Measurements from ENCODE around the gene BCAS3.
"Not testable (repeated sequence)": the region's sequence is repeated elsewhere in the genome, so short reads cannot be mapped to it uniquely, and the experiment has no call there.

BCAS3 gene

DNA sequence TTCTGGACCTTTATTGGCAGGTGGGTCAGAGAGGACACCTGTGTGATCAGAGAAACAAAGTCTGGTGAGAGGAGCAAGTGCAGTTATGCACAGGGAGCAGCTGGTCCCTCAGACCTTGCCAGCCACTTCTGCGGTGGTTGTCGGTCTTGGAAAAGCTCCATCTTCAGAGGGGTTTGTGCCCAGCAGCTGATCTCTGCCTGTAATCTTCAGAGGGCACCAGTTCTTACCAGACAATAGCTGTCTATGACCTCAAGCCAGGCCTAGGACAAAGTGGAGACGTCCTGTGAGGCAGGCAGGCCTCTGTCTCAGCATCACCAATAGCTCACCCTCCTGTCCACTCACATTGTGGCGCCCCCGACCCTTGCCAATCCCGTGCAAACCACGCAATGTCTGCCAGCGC is 655.5 kb downstream of the BCAS3 start:
- DNase-seq = no peak

DNA sequence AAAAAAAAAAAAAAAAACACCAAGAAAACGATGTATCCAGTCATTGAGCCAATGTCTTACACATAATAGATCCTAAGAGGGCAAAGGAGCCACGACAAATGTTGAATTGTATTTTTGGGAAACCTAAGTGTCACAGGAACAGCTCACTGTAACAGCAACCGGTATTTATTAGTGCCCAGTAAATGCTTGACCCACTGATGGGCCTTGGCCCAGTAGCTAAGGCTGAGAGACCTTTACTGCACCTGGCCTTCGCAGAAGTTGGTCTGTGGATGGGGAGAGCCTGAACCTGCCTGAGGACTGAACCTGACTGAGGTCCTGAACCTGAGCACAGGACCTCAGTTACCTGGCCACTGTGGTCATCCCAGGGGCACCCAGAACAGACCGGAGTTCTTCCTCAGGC is 657.0 kb downstream of the BCAS3 start:
- DNase-seq = no peak

DNA sequence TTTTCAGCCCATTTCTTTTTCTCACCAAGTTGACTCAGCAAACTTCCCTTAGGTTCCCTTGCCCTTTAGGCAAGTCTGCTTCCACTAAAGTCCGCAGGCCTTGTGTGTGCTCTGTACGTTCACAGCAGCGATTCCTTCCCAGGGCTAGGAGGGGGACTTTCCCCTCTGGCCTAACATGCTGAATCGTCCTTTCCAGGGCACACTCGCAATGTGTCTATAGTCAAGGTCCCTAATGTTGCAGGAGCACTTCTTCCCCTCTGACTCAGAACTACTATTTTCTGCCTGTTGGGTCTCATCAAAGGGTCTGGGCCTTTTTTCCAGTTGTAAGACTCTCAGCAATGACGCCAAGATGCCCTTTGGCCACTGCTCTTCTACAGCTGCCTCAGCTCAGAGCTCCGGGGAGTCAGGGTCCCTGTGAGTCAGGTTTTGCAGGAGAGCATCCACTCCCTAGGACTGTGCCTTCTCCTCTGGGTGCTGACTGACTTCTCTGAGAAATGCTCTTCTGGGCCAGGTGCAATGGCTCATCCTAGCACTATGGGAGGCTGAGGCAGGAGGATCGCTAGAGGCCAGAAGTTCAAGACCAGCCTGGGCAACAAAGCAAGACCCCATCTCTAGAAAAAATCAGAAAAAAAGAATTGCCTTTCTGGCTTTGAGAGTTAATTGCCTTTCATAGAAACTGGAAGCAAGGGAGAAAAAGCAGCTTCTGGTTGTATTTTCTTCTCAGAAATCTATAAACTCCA is 657.6 kb downstream of the BCAS3 start:
- DNase-seq = no peak

GRCh38 chr17:61335845-61336655 is 658.4 kb downstream of the BCAS3 start:
- no peak for DNase-seq

GRCh38 chr17:61337290-61337689 is 659.6 kb downstream of the BCAS3 start:
- no peak for DNase-seq

DNA sequence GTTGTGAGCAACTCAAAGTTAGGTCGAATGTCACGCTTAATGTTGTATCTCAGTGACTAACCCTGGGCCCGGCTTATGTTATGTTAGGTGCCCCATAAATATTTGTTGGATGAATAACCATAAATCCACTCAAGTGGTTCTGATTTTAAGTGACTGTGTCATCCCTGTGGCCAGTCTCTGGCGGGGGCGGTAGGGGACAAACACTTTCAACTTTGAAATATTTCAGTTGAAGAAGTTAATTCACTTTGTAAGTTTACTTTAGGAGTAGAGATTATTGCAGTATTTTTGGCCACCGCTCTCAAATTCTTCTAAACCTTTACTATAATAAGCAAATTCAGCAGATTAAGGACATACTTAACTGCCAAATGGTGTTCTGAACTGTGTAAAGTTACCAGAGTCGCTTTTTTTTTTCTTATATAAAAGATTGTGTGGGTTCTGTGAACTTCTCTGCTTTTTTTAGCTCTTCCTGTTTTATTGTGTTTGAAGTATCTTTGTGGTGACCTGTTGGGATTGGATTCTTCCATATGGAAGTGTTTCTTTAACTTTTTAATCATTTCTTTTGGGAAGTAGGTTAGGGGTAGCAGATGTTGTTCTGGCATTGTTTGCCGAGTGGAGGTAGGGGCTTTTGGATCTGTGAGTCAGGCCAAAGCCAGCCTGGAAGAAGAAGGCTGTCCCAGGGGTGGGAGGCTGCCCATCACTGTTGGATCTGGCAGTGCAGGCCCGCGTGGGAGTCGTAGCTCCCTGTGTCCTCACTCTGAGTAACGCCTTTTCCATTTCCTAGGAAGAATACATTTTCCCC is 660.5 kb downstream of the BCAS3 start:
- DNase-seq = no peak

GRCh38 chr17:61338874-61339478 is 661.3 kb downstream of the BCAS3 start:
- no peak for DNase-seq

DNA sequence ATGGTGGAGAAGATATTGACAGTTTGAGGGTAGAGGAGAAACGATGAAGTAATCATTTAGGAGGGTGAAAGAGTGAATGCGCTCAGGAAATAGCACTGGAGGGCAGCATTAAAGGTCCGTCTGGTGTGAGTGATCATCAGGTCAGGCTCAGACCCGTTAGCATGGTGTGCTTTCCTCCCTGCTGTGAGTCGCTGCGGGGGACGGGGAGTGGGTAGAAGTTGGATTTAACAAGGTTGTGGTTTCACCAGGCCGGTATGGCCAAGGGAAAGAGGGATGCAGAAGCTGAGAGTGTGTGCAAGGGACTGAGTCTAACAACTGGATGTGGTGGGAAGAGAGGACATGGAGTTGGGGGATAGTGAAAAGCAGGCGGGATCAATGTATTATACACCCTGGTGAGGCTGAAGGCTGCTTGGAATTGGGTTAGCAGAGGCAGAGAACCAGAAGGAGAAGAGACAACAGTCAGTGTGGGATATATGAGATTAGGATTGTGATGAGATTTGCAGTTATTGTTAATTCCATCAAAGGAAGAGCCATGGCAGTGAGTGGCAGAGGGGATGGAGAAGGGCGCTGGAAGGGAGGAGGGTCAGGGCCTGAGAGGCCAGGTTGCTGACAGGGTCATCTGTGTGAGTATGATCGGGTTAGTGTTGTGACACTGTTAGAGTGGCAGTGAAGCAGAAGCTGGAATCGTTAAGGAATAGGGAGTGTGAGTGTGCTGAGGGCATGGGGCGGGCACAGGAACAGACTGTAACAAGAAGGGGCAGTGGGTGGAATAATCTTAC is 663.0 kb downstream of the BCAS3 start:
- no peak for DNase-seq

DNA sequence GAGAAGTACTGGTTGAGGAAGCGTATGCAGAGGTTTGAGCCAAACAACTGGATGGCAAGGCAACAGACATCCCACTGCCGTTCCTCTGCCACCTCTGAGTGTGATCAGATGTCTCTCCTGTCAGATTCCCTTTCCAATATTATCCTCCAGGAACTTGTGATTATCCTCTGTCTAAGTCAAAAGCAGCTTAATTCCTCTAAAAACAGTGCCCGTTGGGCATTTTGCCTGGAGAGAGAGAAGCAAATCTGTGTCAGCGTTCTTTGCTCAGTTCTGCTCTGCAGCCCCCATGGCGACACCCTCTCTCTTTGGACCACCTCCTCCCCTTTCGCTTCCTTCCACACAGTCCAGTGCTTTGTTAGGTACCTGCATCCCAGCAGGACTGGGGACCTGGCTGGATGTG is 665.9 kb downstream of the BCAS3 start:
- no peak for DNase-seq

GRCh38 chr17:61345061-61345460 is 667.4 kb downstream of the BCAS3 start:
- DNase-seq = no peak

- no peak for DNase-seq
These were observed 668.4 kb downstream of the BCAS3 start for GRCh38 chr17:61345825-61346666.

GRCh38 chr17:61349350-61349749 is 671.7 kb downstream of the BCAS3 start:
- DNase-seq = no peak

DNA sequence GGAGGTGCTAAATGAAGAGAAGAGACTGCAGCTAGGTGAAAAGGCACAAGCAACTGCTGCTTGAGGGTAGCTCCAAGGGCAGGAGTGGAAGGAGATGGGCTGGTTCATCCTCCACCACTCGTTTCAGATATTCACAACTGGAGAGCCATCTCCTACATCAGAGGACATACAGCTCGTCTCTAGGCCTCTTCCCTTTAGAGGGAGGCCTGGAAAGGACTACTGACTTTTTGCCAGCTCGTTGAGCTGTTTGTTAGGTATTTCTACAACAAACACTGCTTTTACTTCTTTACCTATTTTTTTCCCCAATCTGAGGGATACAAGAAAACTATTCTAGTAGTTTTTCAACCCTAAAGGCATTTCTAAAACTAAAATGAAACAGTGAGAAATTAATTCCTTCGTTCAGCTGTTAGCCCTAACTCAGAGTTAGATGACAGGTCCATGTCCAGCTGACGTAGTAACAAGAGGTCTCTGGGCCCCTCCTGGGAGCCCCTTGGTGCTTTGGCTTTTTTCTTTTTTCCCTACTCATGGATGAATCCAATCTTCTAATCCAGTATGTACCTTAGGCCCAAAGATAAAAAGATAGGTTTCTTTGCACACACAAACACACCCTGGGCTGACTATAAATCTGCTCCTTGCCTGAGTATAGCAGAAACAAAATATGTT is 674.2 kb downstream of the BCAS3 start:
- no peak for DNase-seq

GRCh38 chr17:61352408-61352770 is 674.7 kb downstream of the BCAS3 start:
- no peak for DNase-seq

DNA sequence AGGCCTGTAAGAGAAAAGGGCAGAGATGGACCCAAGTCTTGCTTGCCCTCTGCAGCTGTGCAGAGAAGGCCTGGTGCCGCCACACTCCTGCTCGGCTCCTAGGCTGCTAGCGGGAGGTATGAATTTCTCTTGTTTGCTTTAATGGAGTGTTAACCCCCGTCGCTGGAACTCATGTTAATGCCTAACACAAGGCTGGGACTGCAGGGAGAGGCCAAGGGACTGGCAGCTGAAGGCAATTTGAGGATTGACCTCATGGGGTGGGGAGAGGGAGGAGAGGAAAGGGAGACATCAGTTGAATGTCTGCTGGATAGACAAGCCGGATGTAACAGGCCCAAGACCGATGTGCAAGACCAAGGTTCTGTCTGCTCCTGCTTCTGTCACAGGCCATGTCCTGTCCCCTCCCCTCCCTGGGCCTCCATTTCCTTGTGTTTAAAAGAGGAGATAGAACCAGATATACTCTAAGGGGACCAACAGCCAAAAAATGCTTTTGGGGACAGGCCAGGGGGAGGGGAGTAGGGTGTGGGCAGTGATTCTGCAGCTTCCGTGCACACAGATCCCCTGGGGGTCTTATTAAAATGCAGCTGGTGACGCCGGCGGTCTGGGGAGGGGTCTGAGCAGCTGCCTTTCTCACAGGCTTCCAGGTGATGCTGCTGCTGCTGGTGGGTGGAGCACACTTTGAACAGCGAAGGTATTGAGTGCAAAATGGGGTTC is 675.3 kb downstream of the BCAS3 start:
- DNase-seq = no peak

- DNase-seq = no peak
These were observed 676.0 kb downstream of the BCAS3 start for GRCh38 chr17:61353615-61354014.

DNA sequence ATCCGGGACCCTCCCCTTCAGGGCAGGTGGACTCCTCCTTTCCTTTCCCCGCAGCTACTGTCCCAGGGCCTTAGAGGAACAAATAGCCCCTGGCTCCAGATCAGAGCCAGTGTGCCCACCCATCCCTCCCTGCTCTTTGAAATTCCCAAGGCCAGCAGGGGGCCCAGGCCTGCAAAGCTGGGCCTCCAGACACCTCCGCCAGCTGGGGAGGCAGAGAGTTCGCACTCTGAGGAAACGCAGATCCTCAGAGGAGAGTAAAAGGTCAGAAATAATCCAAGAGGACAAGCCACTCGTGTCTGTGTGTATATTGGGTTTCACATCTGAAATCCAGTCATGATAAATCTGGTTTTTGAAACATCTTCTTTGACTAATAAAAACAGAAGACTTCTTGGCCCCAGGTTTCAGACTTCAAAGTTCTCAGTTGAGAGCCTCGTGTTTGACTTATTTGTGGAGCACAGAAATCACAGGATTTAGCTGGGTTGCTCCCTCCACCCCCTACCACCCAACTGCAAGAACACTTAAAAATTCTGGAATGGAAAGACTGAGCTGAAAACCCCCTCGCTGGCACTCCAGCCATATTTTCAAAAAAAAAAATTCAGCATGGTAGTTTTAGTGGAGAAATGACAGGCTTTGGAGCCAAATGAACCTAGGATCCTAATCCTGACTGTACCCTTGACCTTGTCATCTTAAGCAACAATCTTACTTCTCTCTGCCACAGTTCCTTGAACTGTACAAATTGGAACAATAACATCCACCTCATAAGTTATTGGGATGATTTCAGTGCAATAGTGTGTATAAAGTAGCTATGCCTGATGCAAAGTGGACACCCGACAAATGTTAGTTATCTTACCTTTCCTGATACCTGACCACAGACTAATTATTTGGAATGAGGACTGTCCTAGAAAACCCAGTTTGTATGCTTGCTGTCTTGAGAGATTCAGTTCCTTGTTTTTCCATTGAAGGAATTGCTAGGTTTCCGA is 677.5 kb downstream of the BCAS3 start:
- no peak for DNase-seq

- not testable (repeated sequence) for DNase-seq
These were observed 679.4 kb downstream of the BCAS3 start for GRCh38 chr17:61357061-61357460.

- DNase-seq = not testable (repeated sequence)
These were observed 681.9 kb downstream of the BCAS3 start for GRCh38 chr17:61359513-61359912.
